GM15510 (cell line): ENCODE results near the gene BST1.

Experiments used
- POLR2A ChIP-seq: IDR thresholded peaks from 3 replicates; pipeline ENCODE4 v1.6.1; 2011; ENCODE audit warnings: borderline replicate concordance; ENCODE audit not compliant: insufficient read length; ENCODE audit errors: extremely low read depth

BST1 gene

DNA sequence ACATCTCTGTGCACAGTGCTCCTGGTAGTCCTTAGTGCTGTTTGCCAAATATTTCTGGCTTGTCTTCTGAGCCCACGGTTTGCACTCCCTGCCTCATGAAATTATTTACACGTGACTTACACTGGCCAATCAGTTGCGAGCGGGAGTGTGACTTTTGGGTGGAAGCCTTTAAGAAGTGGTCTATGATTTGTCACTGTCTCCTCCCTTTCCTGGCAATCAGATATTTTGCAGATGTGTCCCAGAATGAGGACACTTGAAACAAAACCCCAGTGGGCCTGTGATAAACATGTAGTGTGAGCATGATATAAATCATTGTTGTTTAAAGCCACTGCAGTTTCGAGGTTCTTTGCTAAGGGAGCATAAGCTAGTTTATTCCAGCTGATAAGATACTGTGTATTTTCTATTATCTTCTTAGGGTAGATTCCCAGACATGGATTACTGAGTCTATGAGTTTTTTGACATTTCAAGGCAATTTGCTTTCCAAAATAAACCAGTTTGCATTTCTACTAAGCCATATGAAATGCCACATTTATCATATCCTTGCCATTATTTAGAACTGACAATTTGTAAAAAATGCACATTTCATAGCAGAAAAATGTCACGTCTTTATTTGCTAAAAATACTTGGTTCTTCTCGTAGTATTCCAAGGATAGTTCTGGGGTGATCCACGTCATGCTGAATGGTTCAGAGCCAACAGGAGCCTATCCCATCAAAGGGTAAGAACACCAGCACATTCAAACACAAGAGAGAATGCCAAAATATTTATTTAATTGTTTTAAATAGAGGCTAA, 12.0 kb downstream of the BST1 start:
- no peak for TF ChIP-seq POLR2A

DNA sequence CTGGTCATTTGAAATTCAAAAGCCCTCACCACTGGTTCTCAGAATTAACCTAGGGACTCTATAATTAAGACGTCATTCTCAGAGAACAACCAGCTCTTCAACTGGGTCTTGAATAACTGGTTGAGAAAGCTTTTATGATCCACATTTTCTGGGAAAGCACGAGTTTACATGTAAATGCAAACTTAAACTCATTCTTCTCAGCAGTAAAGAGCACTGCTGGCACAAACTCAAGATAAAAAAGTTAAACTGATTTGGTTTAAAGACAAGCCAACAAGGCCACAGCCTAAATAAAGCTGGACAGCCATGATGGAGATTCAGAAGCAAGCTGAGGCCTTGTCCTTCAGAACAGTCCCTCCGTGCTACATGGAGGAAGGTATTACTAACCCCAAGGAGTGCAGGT, 13.2 kb downstream of the BST1 start:
- TF ChIP-seq POLR2A = no peak

DNA sequence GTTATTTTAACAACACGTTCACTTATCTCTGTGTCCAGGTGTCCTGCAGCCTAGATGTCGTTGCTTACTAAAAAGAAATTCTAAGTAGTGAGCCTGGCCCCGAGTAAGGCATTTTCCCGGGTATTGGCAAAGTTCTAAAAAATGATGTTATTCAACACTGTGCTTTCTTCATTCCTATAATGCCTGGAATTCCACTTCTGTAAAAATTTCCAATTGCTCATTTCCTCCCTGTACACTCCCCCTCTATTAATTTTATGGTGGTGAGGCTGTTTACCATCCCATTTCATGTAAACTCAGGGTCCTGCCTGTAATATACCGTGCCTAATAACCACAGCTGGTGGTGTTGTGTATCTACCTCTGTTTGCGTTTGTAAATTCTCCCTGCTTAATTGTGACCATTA, 14.2 kb downstream of the BST1 start:
- no peak for TF ChIP-seq POLR2A

DNA sequence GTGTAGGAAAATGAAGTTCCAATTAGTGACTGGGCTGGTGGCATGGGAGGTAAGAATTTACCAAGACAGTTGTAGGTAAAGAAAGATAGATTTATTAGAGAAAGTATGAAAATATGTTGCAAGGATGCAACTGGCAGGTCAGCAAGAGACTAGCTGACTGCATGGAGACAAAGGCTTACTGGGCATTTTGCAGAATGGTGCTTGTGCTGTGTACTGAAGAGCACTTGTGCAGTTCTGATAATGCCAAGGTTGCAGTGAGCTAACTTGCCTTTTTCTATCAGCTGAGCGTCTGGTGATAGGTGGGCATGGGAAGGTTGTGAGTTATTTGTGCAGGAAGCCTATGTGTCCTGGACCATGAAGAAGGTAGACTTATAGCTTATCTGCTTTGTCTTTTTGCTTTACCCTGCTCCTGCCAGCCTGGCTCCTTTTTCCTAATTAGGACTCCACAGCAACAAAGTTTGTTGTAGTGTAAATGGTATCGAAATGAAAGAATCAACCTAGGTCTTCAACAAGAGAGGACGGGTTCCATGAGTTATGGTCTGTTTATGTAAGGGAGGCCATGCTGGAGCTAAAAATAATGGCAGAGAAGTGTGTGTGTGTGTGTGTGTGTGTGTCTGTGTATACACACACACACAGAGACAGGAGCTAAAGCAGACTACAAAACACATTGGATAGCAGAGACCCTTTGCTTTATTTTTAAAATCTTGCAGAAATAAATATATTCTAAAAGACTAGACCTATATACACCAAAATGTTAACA, 15.0 kb downstream of the BST1 start:
- no peak for TF ChIP-seq POLR2A

DNA sequence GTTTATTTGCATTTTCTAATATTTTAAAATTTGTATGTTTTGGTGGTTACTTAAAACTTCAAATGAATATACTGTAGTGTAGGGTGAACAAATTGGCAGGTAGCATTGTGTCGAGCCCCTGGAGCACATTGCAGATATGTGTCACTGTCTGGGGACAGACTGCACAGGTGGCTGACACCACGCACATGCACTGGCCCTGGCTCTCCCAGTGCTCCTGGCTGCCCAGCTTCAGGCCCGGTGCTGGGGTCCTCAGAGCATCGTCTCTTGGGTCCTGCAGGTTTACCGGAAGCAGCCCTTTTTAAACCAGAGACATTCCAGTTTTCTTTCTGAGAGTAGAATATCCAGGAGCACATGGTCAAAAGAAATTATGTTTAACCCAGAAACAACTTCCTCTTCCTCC, 15.6 kb downstream of the BST1 start:
- no peak for TF ChIP-seq POLR2A

DNA sequence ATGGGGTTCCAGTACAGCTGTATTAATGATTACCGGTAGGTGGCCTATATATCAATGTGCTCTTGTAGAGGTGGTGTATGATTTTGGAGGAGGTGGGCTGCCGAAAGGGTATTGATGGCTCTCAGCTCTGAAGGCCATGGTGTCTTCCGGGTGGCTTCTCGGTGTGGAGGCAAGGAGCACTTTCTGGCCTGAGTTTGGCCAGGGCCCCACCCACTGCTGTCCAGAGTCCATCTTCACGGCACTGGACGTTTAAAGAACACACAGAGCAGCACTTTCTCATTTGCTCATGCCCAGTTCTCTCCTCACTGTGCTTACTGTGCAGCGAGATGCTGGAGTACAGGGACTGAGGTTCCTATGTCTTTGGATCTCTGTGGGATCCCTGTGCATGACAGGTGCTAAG, 16.1 kb downstream of the BST1 start:
- TF ChIP-seq POLR2A = no peak

DNA sequence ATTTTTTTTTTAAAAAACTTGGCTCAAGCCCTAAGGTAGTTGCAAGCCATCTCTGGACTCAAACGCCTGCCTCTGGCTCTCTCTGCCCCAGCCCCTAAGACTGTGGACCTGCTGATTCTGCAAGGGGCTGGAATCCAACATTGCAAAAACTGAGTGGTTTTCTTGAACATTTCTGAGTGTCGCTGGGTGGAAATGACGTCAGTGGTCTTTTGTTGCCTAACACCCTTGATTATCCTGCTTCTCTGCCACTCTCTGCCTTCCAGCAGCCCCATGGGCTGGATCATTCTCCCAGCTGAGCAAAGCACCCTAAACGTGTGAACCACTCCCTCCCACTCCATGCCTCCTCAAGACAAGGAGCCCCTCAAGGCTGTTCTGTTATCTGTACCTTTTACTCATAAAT, 16.6 kb downstream of the BST1 start:
- TF ChIP-seq POLR2A = no peak

DNA sequence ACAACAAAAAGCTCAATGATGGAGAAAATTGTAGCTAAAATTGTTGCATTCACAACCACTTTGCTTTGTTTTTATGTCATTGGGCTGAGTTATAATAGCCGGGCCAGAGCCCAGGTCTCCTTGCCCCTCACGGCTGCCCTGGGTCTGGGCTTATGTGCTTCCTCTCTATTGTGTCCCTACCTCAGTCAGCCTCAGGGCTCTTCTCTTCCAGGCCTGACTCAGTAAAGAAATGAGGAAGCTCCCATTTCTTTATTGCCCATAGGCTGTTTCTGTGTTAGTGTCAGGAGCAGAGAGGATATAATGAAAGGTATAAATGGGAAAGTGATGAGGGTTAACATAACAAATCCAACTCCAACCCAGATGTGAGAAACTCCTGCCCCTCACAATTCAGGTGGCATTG, 18.0 kb downstream of the BST1 start:
- TF ChIP-seq POLR2A = no peak

DNA sequence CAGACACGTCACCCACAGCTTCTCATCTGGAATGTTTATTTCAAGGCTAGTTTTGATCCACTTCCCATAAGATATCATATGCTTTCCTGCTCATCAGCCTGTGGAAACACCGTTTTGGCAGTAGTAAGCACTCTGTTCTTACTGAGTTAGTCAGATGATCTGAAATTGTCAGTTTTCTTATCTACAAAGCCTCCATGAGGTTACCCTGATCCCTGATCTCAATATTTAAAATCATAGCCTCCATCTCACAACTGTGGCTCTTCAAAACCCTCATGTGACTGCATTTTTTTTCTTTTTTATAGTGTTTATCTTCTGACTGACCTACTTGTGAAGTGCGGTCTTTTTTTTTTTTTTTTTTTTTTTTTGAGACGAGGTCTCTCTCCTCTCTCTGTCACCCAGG, 22.7 kb downstream of the BST1 start:
- no peak for TF ChIP-seq POLR2A

DNA sequence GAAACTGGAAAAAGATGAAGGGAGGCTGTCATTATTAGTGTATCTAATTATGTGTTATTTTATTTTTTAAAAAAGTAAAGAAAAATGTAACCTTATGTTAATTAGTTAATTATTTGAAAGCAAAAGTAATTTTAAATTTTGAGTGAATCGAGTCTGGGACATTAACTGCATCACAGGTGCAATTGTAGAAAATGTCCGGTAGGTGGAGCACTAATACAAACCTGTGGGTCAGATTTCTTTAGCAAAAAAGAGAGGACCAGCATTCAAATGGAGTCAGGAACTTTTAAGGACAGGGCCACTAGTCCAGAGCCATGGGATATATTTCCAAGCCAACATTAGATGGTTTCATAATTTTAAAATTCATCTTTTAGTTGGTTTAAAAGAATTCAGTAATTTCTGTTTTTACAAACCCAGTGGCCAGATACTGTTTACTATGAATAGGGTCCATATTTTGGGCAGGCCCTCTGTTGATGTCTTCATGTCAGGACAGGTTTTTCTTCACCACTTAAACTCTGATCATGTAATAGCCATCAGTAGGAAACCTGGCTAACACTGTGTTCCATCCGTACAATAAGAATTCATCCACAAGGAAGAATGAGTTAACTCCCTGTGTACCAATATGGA, 27.2 kb downstream of the BST1 start:
- no peak for TF ChIP-seq POLR2A

DNA sequence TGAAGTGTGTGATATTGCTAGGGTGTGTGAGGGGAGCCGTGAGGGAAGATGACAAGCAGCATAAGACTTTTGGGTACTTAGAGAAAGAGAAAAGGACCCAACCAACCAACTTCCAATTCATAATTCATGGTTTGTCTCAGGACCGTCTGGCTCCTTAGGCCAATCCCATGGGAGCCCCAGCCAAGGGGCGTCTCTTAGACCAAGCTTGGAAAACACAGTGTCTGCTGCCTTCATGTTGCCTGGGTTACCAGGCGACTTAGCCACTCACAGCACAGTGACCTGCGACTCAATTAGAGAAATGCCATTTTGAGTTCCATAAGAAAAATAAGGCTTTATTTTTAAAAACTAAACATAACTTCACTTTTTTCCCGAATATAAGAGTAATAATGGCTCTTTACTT, 32.7 kb downstream of the BST1 start:
- no peak for TF ChIP-seq POLR2A

DNA sequence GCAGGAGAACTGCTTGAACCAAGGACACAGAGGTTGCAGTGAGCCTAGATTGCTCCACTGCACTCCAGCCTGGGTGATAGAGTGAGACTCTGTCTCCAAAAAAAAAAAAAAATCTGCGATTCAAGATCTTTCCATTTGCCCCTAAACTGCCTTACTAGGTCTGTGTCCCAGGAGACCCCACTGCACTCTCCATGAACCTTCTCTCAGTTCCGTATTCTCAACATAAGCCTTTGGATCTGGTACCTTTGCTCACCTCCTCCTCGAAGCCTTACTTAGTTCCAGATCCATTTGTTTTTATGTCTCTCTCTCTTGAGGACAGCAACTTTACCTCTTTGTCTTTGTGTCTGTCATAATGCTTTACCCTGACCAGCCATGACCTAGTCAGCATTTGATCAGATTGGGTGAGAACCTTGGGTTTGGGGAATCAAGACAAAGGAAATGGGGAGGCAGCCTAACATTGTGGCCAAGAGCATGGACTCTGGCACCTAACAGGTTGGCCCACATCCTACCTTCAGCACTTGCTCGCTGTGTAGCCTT, 33.7 kb downstream of the BST1 start:
- no peak for TF ChIP-seq POLR2A

DNA sequence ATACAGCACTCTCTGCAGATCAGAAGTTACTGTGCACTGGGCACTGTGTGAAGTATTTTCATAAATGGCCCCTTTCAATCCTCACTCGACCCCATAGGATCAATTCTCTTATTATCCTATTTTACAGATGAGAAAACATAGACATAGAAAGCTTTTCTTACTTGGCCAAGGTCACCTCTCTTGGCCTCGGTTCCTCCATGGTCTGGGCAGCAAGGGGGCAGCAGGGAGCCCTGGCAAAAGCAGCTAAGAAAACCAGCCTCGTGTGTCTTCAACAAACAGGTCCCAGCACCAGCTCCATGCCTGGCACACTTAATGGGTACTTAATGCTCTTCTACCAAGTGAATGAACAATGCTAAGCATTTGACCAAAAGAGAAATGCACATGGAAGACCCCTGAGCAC, 34.4 kb downstream of the BST1 start:
- no peak for TF ChIP-seq POLR2A

DNA sequence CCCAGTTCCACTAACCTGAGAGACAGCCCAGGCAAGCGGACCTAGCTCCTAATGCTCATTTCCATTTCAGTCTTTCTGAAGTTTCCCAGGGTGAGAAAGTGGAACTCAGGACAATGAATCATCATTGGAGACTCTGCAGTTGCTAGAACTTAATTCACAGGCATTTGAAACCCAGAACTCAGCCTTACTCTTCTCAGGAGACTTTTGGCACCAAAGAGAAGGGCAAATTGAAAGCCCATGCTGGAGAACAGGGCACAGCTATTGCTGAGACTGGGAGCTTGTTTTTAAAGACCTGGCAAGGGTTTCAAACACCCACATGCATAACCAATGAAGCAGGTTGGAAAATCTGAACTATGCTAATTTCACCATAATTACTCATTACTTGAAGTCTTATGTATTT, 36.0 kb downstream of the BST1 start:
- TF ChIP-seq POLR2A = no peak

DNA sequence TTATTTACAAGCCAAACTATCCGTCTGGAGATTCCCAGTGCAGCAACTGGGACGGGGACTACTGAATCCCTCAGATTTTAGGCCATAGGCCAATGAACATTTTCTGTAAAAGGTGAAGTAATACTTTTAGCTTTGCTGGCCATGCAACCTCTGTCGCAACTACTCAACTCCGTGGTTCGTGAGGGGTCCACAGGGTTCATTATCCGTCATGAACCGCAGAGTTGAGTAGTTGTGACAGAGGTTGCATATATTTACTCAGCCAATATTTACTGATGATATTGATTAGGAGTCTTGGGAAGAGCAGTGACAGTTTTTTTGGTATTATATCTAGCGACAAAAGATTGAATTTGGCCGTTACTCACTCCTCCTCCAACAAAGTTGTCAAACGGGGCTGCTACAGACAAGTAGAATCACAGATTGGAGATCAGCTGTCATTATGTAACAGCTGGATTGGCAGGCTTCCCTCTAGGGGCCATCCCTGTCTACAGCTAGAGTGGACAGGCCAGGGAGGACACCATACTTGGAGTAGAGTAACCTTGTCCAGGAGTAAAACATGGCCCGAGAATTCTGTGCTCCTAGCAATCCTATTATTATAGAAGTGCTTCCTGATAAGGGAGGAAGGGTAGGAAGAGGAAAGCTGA, 38.0 kb downstream of the BST1 start:
- no peak for TF ChIP-seq POLR2A
